HG03460 (cell line): ENCODE measurements around the gene DNAJC11.
"Not testable (repeated sequence)": the region's sequence is repeated elsewhere in the genome, so short reads cannot be mapped to it uniquely, and the experiment has no call there.

ENCODE experiments used
- ATAC-seq: cut with Tn5 transposase; IDR thresholded peaks from one replicate; pipeline ENCODE4 v1.9.1; 2021; ENCODE audit not compliant: unreplicated experiment

Gene DNAJC11

DNA sequence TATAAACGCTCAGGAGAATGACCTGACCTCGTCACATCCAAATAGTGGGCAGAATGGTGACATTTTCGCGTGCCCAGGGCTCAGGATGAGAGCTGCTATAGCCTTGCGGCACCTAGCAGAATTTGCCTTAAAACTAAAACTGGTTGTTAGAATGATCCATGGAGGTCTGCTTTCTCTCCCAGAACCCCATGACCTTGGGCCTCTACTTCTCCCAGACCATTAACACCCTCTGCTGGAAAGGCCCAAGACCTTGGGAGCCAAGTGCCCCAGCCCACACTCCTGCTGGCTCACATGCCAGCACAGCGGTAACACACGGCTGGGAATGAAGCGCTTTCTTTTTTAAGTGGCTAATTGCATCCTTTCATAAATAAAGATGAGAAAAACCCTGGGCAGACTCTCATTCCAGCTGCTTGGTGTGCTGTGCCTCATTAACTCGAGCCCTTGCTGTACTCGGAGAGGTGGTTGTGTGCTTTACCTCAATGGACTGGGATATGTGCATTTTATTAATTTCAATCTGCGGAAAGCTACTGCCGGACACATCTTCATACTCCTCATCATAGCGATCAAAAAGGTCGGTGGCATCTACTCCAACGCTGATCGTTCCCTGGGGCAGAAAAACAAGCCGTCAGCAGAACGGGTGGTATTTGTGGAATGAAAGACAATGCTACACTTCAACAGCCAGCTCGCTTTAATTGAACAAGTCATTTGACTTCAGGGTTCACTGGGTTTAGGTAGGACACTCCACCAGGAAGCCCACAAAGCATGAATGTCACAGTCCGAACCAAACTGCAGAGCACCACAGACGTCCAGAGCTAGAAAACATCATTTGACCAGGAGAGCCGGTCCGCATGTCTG lies 48.0 kb downstream of the DNAJC11 start:
- ATAC-seq, result no peak

DNA sequence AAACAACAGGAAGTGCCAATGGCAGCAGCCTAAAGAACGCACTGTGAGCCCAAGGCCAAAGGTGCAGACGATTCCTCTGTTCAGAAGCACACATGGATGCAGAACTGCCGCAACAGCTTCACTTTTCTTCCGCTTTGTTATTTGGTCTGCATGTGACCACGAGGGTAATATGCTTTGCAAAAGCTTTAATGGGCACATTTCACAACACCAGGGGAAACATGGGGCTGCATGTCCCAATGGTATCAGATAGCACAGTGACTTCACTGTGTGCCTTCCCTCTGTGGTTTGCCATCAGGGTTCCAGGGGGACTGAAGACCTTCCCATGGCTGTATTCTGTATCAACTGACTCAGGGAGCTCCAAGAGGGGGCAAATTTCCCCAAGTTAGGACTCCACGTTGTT lies 48.6 kb downstream of the DNAJC11 start:
- ATAC-seq, result no peak

DNA sequence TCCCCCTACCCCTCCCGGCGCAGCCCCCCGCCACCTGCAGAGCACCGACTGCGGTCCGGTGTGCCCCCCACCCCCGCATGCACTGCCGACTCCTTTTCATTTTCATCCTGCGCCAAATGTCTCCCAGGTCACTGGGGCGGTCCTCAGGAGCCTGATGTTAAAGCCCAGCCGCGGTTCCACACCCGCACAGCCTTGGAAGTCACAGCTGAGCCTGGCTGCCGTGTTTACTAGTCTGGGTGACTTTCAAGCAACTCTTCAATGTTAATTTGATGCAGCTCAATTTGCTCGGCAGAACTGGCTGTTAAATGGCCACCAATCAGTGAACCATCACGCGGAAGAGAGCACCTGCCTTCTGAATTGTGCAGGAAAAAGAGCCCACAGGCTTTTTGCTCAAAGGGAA lies 49.7 kb downstream of the DNAJC11 start:
- no peak for ATAC-seq

DNA sequence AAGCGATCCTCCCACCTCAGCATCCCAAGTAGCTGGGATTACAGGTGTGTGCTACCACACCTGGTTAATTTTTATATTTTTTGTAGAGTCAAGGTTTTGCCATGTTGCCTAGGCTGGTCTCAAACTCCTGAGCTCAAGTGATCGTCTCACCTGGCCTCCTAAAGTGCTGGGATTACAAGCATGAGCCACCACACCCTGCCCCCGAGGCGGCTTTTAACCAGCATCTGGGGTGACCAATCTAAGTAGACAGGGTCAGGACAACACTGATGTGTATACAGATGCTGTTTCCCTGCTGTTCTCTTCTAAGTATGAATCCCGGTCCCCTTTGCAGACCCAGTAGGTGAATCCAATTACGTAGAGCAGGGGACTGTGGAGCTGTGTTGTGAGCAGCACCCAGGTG lies 53.1 kb downstream of the DNAJC11 start:
- no peak for ATAC-seq

DNA sequence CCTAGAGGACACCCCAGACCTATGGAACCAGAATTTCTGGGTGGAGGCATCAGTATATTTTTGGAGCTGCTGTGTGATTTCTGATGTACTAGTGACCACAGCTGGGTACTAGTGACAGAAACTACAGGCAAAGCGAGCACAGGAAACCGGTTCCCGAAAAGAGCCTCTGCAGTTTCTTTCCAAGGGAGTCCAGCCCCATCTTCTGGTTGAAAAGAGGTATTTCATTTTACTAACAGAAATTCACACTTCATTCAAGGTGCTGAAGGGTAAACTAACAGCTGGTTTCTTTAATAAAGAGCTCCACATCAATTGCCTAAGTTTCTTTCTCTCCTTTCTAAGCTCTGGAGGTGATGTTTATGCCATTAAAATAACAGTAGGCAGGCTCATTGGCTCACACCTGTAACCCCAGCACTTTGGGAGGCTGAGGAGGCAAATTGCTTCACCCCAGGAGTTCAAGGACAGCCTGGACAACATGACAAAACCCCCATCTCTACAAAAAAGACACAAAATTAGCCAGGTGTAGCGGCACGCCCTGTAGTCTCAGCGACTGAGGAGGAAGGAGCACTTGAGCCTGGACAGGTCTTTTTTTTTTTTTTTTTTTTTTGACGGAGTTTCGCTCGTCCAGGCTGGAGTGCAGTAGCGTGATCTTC lies 55.0 kb downstream of the DNAJC11 start:
- no peak for ATAC-seq

DNA sequence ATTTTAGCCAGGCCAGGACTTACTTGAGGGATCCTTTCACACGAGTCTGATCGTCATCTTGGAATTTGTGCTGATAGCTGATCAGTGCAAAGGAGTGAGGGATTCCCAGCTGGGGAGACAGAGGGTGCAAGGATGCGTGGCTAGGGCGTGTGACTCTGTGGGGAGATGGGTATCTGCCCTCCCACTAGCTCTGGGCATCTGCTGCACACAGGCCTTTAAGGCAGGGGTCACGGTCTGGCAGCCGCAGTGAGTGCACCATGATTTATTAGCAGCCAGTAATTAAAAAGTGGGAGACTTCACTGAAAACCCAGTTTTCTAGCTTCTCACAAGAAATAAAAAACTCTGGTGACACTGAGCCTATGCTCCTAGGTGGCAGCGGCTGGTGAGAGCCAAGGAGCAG lies 56.6 kb downstream of the DNAJC11 start:
- no peak for ATAC-seq

DNA sequence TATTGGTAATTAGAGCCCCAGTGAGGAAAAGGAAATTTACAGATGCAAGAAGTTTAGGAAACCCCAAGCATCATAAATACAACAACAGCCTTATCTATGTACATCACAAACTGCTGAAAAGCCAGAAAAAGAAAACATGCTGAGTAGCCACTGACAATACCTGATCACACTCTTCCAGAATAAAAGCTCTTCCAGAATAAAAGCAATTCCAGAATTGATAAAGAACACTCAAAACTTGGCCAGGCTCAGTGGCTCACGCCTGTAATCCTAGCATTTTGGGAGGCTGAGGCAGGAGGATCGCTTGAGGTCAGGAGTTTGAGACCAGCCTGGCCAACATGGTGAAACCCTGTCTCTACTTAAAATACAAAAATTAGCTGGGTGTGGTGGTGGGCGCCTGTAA lies 60.7 kb downstream of the DNAJC11 start:
- not testable (repeated sequence) for ATAC-seq

DNA sequence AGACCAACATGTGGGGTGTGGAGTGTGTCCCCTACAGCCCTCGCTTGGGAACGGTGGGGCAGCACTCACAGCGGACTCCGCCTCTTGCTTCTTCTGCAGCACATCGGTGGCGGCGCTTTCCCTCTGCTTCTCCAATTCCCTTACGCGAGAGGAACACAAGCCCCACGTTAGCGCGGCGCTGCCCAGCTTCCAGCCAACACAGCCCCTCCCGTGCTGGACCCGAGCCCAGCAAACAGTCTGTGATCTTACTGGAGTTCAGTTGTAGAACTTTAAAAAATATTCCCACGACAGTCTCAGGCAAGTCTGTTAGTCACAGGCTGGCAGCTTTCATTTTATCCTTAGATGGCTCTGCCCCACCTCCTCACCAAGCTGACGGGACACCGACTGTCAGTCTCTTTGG lies 63.4 kb downstream of the DNAJC11 start:
- ATAC-seq, result no peak

DNA sequence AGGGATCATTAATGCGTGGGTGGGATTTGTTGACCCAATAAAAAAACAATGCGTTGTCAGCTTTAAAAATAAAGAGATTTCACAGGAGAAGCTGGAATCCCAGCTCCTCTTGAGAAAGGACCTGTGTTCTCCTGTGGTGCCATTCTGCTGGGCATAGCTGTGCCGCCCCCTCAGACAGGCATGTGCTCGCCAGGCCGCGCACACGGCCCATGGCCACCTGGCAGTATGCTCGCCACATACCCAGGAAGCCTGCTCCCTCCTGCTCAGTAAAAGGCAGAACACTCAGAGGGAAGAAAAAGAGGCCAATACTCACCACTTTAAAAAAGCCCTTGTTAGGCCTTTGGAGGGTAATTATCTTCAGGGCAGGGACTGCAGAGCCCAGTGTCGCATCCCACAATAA lies 63.8 kb downstream of the DNAJC11 start:
- no peak for ATAC-seq

DNA sequence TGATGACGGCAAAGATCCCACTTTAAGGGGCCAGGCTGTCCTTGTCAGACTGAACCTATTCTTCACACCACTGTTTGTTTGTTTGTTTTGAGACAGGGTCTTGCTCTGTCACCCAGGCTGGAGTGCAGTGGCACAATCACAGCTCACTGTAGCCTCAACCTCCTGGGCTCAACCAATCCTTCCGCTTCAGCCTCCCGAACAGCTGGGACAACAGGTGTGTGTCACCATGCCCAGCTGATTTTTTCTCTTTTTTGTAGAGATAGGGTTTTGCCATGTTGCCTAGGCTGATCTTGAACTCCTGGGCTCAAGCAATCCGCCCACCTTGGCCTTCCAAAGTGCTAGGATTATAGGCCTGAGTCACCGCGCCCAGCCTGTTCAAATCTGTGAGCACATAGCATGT lies 64.8 kb downstream of the DNAJC11 start:
- not testable (repeated sequence) for ATAC-seq

DNA sequence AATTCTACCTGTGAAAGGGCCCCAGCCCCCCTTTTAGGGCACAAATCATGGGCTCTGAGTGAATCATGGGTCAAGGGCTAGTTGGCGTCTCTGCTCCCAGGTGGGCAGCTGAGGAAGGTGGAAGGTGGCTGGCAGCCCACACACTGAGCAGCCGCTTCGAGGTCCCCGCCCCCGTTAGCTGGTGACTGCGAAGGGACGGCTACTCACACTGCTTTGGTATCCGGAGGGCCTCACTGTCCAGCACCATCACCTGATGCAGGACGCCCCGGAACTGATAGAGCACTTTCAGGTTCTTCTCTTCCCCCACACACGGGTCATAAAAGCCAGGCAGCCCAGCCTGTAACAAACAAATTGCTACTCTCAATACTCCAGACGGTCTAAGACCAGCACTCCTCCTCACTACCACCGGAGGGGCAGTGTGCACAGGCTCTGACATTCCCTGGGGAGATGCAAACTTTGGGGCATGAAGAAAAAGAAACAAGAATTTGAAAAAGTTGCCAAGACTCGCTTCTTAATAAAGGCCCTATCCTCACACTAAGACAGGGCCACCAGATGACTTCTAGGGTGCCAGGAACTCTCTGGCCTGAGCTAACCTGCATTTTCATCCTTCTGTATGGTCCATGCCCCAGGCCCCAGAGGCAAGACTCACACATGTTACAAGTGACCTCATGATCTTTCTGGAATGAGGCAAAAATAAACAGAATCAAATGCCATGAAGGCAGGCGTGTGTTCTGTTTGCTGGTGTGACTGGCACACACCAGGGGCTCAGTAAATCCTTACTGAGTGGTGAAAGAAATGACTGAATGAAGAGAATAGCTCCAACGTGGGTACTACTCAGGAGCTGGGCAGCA lies 65.5 kb downstream of the DNAJC11 start:
- no peak for ATAC-seq

DNA sequence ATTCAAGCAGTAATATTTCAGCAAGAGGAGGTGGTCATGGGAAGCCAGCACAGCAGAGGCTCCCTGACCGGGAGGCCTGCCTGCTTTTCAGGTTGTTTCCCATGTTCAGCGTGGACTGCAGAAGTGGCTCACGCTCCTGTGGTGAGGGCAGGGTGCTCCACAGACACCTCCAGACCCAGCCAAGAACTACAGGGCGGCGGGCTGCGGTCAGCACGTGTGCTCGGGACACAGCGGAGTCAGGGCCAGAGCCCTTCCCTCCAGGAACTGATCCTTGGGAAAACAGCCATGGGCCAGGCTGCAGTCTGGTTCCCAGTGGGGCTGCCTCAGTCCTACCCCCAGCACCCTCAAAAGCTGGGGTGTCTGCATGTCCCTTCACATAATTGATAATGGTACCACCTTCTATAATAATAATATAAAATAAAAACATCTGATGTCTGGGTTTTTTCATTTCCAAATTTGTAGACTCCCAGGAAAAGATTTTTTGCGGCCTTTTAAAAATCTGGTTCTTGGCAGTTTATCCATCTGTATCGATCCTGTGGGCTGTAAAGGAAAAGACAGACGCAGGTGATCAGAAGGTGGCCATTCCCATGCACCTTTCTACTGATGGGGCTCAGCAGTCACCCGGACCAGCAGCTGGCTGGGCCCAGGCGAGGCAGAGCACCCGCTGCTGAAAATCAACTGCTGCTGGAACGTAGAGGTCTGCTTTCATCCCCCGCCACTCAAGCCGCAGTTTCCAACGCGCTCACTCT lies 66.3 kb downstream of the DNAJC11 start:
- no peak for ATAC-seq

DNA sequence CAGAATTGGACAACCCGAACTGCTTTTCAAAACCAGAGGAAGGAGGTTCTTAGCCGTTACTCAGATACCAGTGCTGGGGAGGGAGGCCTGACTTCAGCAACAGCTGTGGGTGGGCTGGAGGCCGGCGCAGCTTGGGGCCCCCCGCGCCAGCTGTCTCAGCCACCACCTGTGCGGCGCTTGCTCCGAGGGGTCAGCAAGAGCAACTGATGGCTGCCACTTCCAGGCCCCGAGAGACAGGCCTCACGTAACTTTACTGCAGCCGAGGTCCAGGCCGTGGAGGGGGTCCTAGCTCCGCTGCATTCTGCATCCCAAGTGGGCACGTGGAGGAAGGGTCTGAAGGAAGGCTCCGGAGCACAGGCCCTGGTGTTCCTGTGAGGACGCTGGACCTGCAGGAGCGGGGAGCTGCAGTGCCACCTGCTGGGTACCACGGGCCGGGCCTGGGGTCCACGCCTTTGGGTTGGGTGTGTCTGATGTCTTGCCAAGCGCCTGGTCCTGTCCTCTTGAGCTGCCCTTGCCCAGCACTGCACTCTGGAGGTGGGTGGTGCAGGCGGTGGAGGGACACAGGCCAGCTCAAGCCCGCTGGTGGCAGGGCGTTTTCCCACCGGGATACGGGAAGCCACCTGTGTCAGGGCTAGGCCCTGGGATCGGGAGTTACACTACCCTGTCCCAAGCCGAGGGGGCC lies 67.1 kb downstream of the DNAJC11 start:
- no peak for ATAC-seq

DNA sequence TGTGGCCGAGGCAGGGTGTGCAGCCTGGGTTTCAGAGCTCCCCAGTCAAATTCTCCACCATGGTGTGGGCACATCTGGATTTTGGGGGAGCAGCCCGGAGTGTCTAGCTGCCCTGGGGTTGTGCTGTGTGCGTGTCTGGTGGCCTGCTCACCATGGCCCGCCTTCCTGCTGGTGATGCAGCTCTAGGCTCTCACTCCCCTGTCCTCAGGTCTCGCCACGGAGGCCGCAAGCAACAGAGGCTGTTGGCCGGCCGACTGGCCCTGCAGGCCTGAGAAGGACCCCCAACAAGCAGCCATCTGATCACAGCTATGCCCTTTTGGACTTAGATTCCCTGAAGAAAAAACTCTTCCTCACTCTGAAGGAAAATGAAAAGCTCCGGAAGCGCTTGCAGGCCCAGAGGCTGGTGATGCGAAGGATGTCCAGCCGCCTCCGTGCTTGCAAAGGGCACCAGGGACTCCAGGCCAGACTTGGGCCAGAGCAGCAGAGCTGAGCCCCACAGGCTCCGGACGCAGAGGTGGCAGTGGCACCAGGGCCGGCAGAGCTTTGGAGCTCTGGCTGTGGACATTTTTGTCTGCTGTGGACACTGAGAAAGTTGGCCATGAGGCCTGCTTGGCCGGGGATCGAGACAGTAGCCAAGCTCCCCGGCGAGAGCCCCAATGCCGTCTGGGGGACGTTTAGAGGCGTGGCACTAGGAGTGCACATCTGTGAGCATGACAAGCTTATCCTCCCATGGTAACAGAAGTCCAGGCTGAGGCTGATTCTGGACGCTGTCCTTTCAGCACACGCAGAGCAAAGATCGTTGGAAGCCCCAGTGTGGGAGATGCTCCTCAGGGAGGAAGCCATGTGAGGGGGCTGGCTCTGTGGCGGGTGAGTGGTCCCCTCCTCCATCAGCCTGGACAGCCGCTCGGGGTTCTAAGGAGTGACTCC lies 68.8 kb downstream of the DNAJC11 start:
- no peak for ATAC-seq

DNA sequence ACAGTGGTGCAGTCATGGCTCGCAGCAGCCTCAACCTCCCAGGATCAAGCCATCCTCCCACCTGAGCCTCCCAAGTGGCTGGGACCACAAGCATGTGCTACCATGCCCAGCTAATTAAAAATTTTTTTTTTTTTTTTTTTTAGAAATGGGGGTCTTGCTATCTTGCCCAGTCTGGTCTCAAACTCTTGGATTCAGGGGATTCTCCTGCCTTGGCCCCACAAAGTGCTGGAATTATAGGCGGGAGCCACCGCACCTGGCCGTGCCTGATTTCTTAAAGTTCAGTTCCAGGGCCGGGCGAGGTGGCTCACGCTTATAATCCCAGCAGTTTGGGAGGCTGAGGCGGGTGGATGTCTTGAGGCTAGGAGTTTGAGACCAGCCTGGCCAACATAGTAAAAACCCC lies 70.6 kb downstream of the DNAJC11 start:
- ATAC-seq, result no peak

DNA sequence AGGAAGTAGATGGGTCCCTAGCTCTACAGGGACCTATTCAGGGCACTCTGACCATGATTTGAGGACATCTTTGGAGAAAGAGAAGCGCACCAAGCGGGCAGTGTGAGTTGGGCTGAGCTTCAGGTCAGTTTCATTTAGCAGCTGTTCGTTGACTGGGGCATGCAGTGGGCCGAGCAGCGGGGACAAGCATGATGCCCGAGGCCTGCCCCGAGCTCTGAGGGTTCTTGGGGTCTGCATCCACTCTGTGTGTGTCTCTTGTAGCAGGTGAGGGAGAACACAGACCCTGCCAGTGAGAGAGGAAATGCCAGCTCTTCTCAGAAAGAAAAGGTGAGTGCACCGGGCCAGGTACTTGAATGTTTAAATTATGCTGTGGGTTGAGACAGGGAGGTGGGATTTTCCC lies 71.6 kb downstream of the DNAJC11 start:
- no peak for ATAC-seq

DNA sequence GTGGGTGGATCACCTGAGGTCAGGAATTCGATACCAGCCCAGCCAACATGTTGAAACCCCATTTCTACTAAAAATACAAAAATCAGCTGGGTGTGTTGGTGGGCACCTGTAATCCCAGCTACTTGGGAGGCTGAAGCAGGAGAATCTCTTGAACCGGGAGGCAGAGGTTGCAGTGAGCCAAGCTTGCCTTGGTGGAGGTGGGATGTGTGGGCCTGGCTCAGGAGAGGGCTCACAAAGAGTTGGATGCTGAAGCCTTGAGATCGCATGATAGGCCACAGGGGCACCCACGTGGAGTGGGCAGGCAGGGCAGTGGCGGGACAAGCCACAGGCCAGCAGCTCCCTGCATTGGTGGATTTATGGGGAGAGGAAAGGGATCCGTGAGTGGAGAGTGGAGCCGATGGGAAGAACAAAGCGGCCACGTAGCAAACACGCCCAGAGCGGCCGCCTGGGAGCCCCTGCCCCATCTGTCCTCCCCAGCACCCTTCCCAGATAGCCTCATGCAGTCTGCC lies 72.6 kb downstream of the DNAJC11 start:
- no peak for ATAC-seq

DNA sequence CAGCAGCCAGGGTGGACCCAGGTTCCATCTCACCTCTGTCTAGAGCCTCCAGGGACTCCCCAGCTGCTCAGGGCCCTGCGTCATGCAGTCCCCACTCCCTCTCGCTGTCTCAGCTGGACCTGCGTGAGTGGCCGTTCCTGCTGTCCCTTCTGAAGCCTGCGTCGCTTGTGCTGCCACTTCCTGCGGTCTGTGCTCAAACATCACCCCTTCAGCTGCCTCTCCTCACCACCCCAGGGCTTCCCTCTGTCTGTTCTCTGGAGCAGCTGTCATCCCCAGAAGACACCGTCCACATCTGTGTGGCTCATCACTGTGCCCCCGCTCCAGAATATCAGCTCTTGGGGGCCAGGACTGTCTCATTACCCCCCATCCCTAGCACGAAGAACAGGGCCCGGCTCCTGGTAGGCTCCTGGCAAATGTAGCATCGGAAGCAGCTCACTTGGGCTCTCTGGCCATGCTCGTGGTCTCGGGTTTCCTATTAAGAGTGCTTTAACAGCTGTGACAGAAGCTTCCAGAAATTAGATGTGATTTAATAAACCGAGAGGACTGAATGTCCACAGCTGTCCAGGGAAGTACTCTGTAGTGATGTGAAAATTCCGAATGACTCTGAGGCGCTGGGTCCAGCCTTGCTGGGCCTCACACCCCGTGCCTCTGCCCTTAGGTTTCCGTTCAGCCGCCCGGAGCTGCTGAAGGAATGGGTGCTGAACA lies 73.6 kb downstream of the DNAJC11 start:
- ATAC-seq, result no peak

DNA sequence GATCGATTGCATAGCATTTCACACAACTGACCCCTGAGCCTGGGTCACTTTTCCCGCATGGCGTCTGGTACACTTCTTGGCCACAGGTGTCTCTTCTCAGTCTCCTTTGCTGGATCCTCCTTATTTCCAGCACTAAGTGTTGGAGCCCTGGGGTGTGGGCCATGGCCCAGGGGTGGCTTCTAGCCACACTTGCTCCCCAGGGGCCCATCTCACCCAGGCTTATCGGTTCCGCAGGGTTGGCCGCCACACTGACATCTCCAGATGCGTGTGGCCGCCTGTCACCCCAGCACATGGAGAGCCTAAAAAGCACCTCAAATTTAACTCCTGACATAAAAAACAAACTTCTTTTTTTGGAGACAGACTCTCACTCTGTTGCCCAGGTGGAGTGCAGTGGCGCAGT lies 74.6 kb downstream of the DNAJC11 start:
- no peak for ATAC-seq
